ENCODE results near the gene CNIH1. TPM values are rescaled to one million over a fixed set of nuclear protein-coding genes. Genes with fewer than 3 reads are reported as not detected.
"Not testable (repeated sequence)": the region's sequence is repeated elsewhere in the genome, so short reads cannot be mapped to it uniquely, and the experiment has no call there.

CNIH1 gene
- total RNA-seq, 6 experiments from 2014 or later, result 95.9 to 209 (median 157) TPM

GRCh38 chr14:54443981-54444380 is 2.8 kb upstream of the CNIH1 start:
- DNase-seq (no peak), ATAC-seq (no peak)
- Histone ChIP-seq H3K4me1 (peaks cover 0 to 28% (median 11%) of the 10 kb centered on the region in 4 donors), H3K27me3 (no peaks in the 10 kb centered on the region), H3K36me3 (no peaks in the 10 kb centered on the region), H3K9me3 (no peaks in the 10 kb centered on the region), H3K27ac (no peak overlapping the region), H3K4me3 (no peak overlapping the region)
- intact Hi-C loops (cut with DNase I), result no loop called here
- WGBS (ENCODE audit: insufficient coverage, low coverage, low lambda C conversion rate, missing lambda C conversion rate), result 80% methylated on average over 13 of the region's 18 CpGs
- TF ChIP-seq CTCF (IDR thresholded peaks at IDR 0.05), result no peak
- TF ChIP-seq POLR2A (IDR thresholded peaks at IDR 0.05), result no peak

- H3K27me3 ChIP-seq; intact Hi-C loops (cut with DNase I); H3K9me3 ChIP-seq; ATAC-seq; H3K36me3 ChIP-seq; DNase-seq; H3K27ac ChIP-seq; H3K4me3 ChIP-seq: not testable (repeated sequence)
- WGBS (ENCODE audit: insufficient coverage, low coverage, low lambda C conversion rate, missing lambda C conversion rate), result no CpG with 5 or more reads among the region's 23 CpGs
- H3K4me1 ChIP-seq, result peaks cover 0 to 38% (median 13%) of the 10 kb centered on the region in 4 donors
These were observed 1.8 kb upstream of the CNIH1 start for GRCh38 chr14:54442961-54443360.

GRCh38 chr14:54440476-54440872 is 700 bp downstream of the CNIH1 start:
- Histone ChIP-seq H3K27ac (peak overlapping the region; percentile 82 to 94 (median 90)), H3K4me1 (peaks cover 0 to 44% (median 5%) of the 10 kb centered on the region in 4 donors), H3K36me3 (no peaks in the 10 kb centered on the region), H3K9me3 (no peaks in the 10 kb centered on the region), H3K4me3 (peak overlapping the region; percentile 63 to 73 (median 65)), H3K27me3 (no peaks in the 10 kb centered on the region)
- ATAC-seq (peak; percentile 14 to 50 (median 26)), DNase-seq (no peak)
- TF ChIP-seq CTCF (IDR thresholded peaks at IDR 0.05), result peak in 1 of 4 donors; percentile 4
- TF ChIP-seq POLR2A (IDR thresholded peaks at IDR 0.05), result no peak
- 0% methylated on average over 5 of the region's 5 CpGs for WGBS (ENCODE audit: insufficient coverage, low coverage, low lambda C conversion rate, missing lambda C conversion rate)
- intact Hi-C loops (cut with DNase I), result no loop called here

GRCh38 chr14:54440037-54440436 is 1.1 kb downstream of the CNIH1 start:
- H3K4me1 ChIP-seq, result peaks cover 0 to 48% (median 5%) of the 10 kb centered on the region in 4 donors
- no peaks in the 10 kb centered on the region for H3K36me3 ChIP-seq
- H3K9me3 ChIP-seq, result no peaks in the 10 kb centered on the region
- H3K27ac ChIP-seq, result peak overlapping the region; percentile 82 to 94 (median 90)
- no peak for DNase-seq
- H3K4me3 ChIP-seq, result peak overlapping the region; percentile 63 to 73 (median 65)
- 31% methylated on average over 7 of the region's 7 CpGs for WGBS (ENCODE audit: insufficient coverage, low coverage, low lambda C conversion rate, missing lambda C conversion rate)
- H3K27me3 ChIP-seq, result no peaks in the 10 kb centered on the region
- no peak for ATAC-seq
- TF ChIP-seq CTCF (IDR thresholded peaks at IDR 0.05) (no peak), POLR2A (IDR thresholded peaks at IDR 0.05) (no peak)
- intact Hi-C loops (cut with DNase I), result no loop called here

- Histone ChIP-seq H3K27me3 (no peaks in the 10 kb centered on the region), H3K9me3 (no peaks in the 10 kb centered on the region), H3K36me3 (no peaks in the 10 kb centered on the region), H3K4me3 (no peak overlapping the region), H3K27ac (no peak overlapping the region), H3K4me1 (peaks cover 0 to 59% (median 5%) of the 10 kb centered on the region in 4 donors)
- DNase-seq (no peak), ATAC-seq (no peak)
- no peak for TF ChIP-seq POLR2A (IDR thresholded peaks at IDR 0.05)
- TF ChIP-seq CTCF (IDR thresholded peaks at IDR 0.05), result no peak
- WGBS (ENCODE audit: insufficient coverage, low coverage, low lambda C conversion rate, missing lambda C conversion rate), result 88% methylated on average over 4 of the region's 4 CpGs
- intact Hi-C loops (cut with DNase I), result no loop called here
These were observed 2.5 kb downstream of the CNIH1 start for GRCh38 chr14:54438703-54439102.

GRCh38 chr14:54437954-54438353 is 3.2 kb downstream of the CNIH1 start:
- H3K4me3 ChIP-seq; H3K27me3 ChIP-seq; ATAC-seq; H3K9me3 ChIP-seq; H3K36me3 ChIP-seq; intact Hi-C loops (cut with DNase I); DNase-seq; H3K27ac ChIP-seq: not testable (repeated sequence)
- 93% methylated on average over 4 of the region's 4 CpGs for WGBS (ENCODE audit: insufficient coverage, low coverage, low lambda C conversion rate, missing lambda C conversion rate)
- peaks cover 0 to 65% (median 5%) of the 10 kb centered on the region in 4 donors for H3K4me1 ChIP-seq
